ENCODE results near the gene MACROH2A2.
"Not testable (repeated sequence)": the region's sequence is repeated elsewhere in the genome, so short reads cannot be mapped to it uniquely, and the experiment has no call there.

MACROH2A2 gene

DNA sequence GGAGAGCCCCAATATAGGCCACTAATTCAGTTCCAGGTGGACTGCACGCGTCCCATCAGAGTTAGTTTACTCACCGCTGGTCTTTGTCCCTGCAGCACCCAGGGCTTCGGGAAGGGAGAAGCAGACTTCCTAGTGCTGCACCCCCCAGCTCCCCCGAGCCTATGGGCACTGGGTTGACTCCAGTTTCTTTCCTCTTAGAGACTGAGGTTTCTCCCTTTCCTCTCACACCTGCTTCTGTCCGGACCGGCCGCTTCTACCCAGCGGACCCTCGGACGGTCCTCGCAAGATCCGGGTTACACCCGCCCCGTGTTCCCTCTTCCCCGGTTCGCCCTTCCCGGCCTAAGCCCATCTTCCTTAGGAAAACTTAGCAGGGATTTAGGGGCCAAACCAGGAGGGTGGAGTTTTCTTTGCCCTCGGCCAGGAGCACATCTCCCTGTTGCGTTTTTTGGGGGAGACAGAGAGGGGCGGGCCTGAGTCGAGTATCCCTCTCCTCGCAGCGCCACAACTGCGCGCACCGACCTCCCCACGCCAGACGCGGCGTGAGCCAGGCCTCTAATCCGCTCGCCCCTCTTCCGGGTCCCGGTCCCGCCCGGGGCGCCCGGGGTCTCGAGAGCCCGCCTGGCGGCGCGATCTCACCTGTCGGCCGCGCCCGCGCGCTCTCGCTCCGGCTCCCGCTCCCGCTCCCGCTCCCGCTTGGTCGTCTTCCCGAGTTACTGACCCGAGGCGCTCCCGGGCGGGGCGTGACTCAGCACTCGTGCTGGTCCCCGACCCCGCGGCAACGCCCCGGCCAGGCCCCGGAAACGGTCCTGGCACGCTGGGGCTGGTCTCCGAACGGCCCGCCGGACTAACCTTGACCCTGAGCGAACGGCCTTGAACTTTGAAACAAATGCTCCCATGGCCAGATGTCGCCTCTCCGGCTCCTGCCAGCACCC, 79.7 kb downstream of the MACROH2A2 start, which contains the start of gene AIFM2:
Gene AIFM2 (minus strand): TSS at position 728 of the 932 bp plus-strand sequence. CDS start 8,741 bp downstream, outside the sequence.
- peak; percentile 45 for DNase-seq

DNA sequence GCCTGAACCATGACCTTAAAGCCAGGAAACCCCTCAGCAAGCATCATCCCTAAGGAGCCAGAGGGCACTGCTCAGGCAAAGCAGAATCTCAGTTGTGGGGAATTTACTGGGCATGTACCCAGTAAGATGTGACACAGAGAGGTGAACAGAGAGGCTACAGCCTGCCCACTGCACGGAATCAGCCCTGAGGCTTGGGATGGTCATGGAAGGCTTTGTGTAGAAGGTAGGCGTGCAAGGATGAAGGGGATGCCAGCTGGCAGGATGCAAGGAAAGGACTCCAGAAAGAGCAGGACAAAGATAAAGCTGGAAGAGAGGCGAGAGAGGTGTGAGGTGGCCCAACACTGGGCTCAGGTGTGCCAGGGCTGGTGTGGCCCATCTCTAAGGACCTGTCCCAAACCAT, 82.4 kb downstream of the MACROH2A2 start:
- no peak for DNase-seq

DNA sequence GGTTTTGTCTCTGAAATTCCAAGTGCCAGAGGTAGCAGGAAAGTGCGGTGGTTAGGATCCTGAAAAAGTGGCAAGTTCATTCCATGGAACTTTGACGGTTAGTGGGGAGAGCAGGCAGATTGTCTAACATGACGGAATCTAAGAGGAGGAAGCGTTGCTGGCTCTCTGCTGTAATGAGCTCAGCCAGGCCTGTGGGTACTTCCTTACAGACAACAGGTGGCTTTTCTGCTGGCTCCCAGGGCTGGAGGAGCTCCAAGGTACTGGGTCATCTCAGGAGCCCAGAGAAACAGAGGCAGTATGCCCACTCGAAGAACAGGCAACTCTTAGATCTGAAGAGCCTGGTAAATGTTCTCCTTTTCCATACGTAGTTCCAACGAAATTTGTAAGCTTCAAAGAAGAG, 83.0 kb downstream of the MACROH2A2 start:
- DNase-seq: no peak

DNA sequence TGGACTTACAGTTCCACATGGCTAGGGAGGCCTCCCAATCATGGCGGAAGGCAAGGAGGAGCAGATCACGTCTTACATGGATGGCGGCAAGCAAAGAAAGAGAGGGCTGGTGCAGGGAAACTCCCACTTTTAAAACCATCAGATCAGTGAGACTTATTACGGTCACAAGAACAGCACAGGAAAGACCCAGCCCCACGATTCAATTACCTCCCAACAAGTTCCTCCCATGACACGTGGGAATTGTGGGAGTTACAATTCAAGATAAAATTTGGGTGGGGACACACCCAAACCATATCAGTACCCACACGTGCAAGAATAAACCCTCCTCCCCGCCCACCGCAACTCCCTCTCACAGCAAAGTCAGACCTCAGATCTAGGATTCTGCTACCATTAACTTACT, 84.5 kb downstream of the MACROH2A2 start:
- DNase-seq: no peak

DNA sequence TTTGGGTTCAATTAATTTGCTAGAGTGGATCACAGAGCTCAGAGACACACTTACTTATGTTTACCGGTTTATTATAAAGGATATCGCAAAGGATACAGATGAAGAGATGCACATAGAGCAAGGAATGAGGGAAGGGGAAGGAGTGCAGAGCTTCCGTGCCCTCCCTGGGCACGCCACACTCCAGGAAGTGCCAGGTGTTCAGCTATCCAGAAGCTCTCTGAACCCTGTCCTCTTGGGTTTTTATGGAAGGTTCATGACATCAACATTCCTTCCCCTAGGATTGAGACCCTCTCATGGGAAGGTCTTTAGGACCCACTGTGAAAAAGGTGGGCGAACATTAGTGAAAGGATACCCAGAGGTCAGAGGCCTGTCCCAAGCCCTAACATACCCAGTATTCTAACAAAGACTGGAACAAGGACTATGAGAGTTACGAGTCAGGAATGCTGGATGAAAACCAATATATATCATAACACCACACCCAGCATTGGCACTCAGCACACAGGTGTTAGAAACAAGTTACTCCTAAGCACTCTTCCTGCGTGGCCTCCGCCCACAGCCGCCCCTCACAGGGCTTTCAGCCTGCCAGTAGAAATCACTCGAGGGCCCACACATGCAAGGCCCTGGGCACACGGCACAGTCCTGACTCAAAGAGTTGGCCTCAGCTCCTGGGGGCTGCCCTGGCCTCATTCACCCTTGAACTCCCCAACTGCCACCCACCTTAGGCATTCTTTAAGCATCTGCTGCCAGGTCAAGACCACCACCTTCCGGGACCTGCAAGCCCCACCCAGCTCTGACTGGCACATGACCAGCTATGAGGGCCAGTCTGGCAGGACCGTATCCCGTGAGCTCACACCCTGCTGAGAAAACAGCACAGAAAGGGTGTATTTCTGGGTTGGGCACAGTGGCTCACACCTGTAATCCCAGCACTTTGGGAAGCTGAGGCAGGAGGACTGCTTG, 85.6 kb downstream of the MACROH2A2 start:
- DNase-seq: no peak

DNA sequence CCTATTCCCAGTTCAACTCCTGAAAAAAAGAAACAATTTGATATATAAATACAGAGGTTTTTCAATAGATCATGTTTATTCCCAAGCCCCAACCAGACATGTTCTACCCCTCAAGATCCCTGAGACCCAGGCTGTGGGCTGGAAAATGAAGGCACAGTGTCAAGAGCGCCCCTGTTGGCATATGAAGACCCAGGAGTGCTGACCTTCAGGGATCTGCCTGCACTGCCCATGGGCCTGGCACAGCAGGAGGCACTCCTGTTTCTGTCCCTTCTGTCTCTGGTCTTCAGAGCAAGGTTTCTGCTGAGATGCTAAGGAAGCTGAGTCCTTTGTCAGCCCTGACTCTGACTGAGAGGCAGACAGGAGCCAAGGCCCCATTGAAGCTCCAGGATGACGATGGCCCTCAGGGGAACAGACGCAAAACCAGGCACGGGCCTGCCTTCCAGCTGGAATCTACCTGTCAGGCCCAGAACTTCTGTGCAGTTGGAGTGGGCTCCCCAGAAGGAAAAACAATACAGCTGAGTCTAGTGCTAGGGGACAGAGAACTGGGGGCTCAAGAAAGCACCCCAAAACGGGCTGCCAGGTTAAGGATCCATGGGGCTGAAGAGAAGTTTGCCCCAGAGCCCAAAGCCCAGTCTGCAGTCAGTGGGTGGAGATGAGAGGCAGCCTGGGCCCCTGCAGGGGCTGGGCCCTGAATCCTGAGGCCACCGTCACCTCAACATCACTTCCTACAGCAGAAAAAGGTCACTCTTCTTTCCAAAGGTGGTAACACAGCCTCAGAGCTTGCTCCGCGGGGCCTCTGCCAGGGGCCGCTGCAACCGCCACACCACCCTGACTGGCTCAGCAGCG, 86.7 kb downstream of the MACROH2A2 start:
- DNase-seq: no peak

DNA sequence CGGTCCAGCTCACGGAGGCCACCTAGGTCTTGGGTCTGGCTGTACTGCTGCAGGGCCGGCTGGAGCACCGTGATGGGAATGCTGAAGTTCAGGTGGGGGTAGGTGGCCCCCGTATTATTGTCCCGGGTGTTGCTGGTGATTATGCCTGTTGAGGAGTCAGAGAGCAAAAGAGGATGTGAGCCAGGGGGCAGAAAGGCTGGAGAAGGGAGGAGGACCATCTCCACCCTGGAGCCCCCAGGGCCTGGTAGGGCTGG, 87.3 kb downstream of the MACROH2A2 start:
- no peak for DNase-seq

DNA sequence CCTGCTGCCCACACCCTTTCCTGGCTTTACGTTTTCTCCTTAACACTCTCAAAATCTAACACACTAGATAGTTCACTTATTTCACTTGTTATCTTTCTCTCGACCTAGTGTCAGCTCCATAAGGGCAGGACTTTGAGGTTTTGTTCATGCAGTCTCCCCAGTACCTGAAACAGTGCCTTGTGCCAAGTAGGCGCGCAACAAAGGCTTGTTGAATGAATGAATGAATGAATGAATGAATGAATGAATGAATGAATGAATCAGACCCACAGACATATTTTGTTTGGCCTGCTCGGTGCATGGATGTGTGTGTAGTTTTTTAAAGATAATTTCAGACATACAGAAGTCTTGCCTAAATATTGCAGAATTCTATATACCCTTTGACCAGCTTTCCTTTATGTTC, 87.7 kb downstream of the MACROH2A2 start:
- DNase-seq: no peak

DNA sequence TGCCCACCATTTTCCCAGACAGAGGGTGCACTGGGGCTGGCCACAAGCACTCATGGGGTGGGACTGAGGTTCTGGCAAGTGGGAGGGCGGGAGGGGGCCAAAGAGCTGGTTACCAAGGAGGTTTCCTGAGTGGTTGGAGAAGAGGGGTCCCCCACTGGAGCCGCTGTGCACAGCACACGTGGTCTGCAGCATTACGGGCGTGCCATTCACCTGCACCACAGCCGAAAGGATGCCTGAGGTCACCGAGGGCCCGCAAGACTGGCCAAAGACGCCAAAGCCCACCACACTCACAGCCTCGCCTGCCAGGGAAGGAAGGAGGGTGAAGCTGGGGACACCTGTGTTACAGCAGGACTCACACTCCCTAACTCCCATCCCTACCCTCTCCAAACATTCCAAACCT, 89.9 kb downstream of the MACROH2A2 start:
- no peak for DNase-seq

DNA sequence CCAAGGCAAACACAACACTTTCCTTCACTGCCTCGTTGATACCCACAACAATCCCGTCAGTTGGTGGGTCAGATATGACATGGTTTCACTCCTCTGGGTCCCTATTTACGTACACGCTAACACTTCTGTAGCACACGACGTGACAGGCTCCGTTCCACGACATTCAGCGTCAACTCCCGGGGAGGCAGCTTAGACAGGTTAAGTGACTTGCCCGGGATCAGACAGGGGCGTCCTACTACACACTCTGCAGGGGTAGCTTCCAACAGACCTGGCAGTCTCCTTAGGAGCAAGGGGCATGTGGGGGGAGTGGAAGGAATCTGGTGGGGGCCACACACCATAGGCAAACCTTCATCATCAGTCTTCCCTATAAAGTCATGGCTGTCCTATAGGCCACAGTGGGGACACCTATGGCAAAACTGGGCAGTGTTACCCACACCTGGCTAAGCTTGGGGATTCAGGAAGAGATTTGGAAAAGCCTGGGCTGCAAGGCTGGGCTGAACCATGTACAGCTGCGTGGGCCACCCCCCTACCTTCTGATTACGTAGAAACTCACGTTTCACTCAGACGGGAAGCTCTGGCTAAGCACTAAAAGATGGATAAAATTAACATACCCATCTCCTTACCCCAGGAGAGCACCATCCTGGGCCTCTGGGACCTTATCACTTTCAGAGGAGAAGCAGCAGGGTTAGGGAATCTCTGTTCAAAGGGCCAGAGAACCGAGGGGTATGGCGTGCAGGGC, 91.9 kb downstream of the MACROH2A2 start:
- no peak for DNase-seq

DNA sequence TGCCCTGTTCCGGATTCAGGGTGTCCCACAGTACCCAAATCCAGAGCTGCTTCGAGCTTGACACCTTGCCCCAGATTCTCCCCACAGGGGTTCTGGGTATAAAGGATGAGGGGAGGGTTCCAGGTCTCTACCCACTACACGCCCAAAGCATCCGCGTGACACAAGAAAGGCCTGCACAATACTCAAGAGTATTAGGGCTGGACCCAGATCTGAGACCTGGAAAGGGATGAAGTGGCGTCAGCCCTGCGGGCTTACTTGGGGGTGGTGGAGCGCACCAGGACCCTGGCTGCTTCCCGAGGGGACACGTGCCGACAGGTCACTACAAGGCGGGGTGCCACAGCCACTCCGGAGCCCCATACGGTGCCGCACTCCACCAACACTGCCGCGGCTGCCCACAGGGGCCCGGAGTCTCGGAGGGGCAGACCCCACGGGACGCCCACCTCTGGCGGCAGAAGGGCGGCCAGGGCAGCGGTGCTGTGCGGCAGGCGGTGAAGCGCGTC, 92.6 kb downstream of the MACROH2A2 start:
- no peak for DNase-seq

DNA sequence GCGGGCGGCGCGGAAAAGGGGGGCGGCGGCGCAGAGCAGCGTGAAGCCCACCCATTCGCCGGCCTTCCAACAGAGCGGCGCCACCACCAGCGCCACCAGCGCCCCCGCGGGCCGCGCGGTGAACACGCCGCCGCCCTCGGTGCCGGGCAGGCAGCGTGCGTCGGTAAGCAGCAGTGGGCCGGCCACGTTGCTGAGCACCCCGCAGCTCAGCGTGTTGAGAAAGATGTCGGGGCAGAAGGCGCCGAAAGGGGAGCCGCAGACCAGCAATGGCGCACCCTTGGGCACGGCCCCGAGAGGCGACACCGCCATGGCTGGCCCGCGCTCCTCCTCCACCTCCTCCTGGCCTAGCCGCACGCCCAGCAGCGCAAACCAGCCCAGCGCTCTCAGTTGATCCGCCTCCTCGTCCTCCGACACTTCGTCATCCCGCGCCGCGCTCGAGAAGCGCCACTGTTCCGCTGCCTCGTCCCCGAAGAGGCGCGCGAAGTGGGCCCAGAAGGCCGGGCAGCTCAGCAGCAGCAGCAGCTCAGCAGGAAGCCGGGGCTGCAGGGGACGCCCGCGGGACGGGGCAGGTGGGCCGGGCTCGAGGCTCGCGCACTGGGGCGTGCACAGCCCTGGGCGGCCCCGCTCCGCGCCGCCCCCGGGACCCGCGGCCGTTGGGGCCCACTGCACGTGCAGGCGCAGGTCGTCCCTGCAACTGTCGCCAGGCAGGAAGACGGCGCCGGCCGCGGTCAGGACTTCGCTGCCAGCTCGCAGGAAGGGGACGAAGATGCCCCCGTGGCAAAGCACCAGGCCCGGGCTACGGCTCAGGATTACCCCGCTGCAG, 93.2 kb downstream of the MACROH2A2 start:
- peak; percentile 72 for DNase-seq

DNA sequence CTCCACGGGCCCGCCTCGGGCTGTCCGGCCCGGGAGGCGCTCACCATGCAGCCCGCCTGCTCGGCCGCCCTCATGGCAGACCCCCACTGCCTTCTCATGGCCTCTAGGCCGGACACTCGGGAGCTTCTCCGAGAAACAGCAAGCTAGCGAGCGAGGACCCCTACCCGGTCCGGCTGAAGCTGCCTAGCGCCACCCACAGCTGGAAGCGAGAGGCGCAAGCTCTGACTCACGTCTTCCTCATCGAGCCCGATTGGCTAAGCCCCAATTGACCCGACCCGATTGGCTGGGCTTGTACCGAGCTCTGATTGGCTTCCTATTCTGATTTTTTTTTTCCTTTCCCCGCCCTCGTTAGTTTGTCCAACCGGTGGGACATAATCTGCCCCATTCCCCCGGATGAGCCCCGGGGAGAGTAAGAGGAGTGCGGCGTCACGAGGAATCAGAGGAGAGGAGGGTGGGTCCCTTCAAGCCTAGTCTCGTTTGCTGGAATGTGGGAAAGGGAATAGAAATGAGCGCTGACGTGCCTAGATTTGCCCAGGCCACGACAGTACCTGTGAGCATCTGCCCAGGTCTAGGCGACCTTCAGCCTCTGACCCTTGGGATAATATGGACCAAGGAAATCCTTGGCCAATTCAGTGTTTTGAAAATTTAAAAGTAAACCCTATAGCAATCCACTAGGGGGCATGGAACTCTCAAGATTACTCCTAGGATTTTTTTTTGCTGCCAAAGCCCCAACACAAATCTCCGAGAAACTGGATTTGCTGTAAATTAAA, 94.0 kb downstream of the MACROH2A2 start, which contains the start of gene TYSND1:
Gene TYSND1 (minus strand): TSS at position 212 of the 770 bp plus-strand sequence. CDS start 114 bp downstream, at position 98.
- DNase-seq: peak; percentile 97

DNA sequence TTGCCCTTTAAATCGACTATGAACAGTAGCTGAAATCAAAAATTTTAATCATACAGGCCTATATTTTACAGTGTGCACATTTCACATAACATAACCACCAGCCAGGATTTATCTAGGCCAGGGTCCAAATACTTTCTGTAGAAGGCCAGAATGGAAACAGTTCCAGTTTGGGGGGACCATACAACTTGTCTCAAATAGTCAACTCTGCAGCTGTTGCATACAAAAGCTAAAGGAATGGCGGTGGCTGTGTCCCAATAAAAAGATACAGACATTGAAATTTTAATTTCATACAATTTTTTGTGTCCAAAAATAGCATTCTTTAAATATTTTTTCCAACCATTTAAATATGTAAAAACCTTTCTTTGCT, 94.6 kb downstream of the MACROH2A2 start:
- no peak for DNase-seq

DNA sequence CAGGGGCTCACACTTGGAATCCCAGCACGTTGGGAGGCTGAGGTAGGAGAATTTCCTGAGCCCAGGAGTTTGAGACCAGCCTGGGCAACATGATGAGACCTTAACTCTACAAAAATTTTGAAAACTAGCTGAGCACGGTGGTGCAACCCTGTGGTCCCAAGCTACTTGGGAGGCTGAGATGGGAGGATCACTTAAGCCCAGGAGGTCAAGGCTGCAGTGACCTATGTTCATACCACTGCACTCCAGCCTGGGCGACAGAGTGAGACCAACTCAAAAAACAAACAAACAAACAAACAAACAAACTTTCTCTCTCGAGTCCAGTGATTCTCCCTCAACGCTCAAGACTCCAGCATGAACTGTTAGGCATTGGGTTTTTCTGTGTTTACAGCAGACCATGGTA, 95.9 kb downstream of the MACROH2A2 start:
- no peak for DNase-seq

DNA sequence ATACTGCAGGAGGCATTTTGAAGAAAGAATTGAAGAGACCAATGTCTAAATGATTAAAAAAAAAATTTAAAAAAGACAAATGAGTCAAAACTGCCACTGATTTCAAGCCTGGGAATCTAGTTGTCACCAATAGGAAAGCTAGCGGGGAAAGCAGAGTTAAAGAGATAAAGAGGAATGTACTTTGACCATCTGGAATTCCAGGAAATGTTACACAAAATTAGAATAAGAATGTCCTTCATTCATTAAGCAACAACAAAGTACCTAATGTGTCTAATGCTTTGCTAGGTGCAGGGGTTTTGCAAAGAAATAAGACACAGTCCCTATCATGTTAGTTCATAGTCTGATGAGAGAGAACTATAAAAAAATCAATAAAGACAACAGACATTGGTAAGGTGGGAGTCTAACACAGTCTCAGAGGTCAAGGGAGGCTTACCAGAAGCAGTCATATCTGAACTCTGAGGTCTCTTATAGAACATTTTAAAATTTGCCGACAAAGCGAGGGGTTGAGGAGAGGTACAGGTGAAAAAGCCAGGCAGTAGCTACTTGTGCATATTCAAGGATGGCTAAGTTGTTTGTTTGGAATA, 102.7 kb downstream of the MACROH2A2 start:
- no peak for DNase-seq

DNA sequence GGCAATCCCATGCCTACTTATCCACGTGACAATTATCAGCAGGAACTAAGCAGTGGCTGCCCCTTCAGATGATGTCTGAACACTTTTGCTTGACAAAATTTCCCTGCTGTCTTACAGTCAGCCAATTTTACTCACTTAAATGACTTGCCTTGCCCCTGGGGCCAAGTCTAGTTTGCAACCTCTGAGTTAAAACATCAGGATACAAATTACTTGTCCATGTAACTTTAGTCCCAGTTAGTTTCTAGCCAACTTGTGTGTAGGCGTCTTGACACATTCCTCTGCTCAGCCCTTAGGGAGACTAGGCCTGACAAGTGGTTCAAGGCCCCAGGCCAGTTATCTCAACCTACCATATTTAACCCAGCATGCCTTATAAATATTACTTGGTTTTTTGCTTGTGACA, 105.5 kb downstream of the MACROH2A2 start:
- DNase-seq: no peak

DNA sequence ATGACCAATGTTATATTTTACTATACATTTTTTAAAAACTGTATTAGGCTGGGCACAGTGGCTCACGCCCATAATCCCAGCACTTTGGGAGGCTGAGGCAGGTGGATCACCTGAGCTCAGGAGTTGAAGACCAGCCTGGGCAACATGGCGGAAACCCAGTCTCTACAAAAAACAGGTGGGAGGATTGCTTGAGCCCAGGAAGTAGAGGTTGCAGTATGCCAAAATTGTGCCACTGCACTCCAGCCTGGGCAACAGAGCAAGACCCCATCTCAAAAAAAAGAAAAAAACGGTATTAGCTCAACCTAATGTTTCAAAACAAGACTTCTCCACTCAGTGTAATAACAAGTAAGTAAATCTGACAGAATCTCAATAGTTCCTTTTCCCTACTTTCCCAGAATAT, 106.7 kb downstream of the MACROH2A2 start:
- DNase-seq: not testable (repeated sequence)

DNA sequence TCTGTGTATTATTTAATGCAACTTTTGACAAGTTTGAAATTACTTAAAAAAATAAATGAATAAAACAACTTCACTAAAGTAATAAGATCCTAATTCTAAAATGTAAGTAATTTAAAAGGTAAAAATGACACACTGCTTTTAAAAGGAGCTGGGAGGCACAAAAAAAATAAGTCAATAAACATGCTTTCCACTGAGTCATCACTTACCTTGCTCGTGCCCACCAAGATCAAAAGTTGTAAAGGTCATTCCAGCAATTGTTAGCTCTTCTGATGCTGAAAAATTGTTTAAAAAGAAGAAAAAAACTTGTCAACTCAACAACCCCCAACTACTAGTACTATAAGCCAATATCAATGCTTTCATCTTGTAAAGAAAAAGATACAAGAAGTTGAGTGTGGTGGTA, 108.2 kb downstream of the MACROH2A2 start:
- DNase-seq: no peak

Measured in activated CD4-positive, alpha-beta T cell treated with anti-CD3 and anti-CD28 coated beads, Interleukin-2, amount 50 U/mL, for 16 hours (primary cell).